Measurements from ENCODE around the gene TNFAIP2. TPM values are rescaled to one million over a fixed set of nuclear protein-coding genes. Genes with fewer than 3 reads are reported as not detected.
A peak's percentile ranks its signal among the peaks of the same experiment; 100 is the strongest.

TNFAIP2 gene
- total and polyA plus RNA-seq, 9 donors: 7.1 to 258 (median 27.4) TPM

DNA sequence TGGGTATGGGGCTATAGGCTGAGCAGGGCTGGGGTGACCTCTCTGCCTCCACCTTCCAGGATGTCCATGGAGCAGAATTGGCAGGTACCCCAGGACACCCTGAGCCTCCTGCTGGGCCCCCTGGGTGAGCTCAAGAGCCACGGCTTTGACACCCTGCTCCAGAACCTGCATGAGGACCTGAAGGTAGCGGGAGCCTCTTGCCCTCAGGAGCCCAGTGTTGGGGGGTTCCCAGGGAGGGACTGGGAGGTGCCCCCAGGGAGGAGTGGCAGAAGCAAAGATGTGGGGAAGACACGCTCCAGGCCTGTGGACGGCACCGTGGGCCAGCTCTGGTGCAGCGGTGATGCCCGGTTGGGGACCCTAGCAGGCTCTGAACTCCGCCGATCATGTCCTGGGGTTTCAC lies 8.3 kb downstream of the TNFAIP2 start:
- 75 to 86% (median 83%) methylated on average over 9 of the region's 9 CpGs for WGBS, 3 donors
- Histone ChIP-seq H3K27ac (peak overlapping the region in 1 of 2 donors; percentile 14), H3K36me3 (no peaks in the 10 kb centered on the region)

DNA sequence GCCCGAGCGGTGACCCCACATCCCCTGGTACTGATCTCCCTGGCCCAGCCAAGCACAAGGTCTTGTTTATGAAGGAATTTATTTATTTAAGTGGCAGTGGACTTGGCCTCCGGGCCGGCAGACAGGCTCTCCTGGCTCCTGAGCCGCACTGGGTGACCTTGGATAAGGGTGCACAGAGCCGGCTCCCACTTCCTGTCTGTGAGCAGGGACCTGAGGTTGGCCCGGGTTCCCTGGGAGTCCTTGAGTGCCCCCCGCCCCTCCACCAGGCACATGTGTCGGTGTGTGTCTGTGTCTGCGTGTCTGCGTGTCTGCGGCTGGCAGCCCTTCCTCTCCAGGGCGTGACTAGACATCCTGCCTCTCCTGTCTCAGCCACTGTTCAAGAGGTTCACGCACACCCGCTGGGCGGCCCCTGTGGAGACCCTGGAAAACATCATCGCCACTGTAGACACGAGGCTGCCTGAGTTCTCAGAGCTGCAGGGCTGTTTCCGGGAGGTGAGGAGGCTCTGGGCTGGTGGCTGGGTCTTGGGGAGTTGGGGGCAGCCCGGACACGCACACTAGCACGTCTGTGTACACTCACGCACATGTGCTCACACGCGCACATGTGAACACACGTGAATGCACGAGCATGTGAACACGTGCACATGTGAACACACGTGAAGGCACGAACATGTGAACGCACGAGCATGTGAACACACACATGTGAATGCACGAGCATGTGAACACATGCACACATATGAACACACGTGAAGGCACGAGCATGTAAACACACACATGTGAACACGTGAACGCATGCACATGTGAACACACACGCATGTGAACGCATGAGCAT lies 9.3 kb downstream of the TNFAIP2 start:
- H3K27ac ChIP-seq: no peak overlapping the region
- no peaks in the 10 kb centered on the region for H3K36me3 ChIP-seq

More for the DNA sequence above, 8.3 kb downstream of the TNFAIP2 start:
- intact Hi-C loops (cut with DNase I): no loop called here
- DNase-seq: peak in 4 of 5 donors; percentile 23 to 38 (median 30)
- H3K9me3 ChIP-seq: no peaks in the 10 kb centered on the region
- H3K4me1 ChIP-seq (ENCODE audit: insufficient read depth): peaks cover 19% of the 10 kb centered on the region
- H3K27me3 ChIP-seq: no peaks in the 10 kb centered on the region
- H3K4me3 ChIP-seq: no peak overlapping the region
- TF ChIP-seq POLR2A (IDR thresholded peaks at IDR 0.05): no peak
- TF ChIP-seq, protein P1, sequence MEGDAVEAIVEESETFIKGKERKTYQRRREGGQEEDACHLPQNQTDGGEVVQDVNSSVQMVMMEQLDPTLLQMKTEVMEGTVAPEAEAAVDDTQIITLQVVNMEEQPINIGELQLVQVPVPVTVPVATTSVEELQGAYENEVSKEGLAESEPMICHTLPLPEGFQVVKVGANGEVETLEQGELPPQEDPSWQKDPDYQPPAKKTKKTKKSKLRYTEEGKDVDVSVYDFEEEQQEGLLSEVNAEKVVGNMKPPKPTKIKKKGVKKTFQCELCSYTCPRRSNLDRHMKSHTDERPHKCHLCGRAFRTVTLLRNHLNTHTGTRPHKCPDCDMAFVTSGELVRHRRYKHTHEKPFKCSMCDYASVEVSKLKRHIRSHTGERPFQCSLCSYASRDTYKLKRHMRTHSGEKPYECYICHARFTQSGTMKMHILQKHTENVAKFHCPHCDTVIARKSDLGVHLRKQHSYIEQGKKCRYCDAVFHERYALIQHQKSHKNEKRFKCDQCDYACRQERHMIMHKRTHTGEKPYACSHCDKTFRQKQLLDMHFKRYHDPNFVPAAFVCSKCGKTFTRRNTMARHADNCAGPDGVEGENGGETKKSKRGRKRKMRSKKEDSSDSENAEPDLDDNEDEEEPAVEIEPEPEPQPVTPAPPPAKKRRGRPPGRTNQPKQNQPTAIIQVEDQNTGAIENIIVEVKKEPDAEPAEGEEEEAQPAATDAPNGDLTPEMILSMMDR (IDR thresholded peaks at IDR 0.05): no peak
- TF ChIP-seq EP300 (IDR thresholded peaks at IDR 0.05): no peak

DNA sequence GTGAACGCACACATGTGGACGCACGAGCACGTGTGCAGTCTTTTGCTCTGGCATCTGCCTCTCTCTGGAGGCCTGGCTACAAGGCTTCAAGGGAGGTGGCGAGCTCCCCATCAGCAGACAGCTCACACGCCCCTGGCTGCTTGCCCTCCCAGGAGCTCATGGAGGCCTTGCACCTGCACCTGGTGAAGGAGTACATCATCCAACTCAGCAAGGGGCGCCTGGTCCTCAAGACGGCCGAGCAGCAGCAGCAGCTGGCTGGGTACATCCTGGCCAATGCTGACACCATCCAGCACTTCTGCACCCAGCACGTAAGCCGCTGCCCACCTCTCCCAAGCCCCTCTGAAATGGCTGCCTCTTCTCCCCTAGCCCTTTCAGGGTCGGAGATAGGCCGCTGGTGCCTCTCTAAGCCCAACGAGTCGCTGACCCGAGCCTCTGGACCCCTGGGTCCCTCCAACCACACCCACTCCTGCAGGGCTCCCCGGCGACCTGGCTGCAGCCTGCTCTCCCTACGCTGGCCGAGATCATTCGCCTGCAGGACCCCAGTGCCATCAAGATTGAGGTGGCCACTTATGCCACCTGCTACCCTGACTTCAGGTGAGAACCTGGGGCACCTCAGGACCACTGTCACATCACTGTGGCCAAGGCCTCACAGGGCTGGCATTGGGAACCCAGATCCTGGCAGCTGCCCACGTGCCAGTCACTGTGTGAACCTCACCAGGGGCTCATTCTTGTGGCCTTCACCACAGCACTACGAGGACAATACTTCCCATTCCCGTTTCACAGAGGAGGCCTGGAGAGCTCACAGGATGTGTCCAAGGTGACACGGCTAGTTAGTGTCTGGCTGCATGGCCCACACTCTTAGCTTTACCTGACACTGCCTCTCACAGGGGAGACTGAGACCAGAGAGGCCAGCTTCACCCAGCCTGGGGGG lies 10.2 kb downstream of the TNFAIP2 start:
- 92 to 95% (median 93%) methylated on average over 25 of the region's 25 CpGs for WGBS, 3 donors
- no peak for DNase-seq
- no peak overlapping the region for H3K27ac ChIP-seq
- TF ChIP-seq POLR2A (IDR thresholded peaks at IDR 0.05): no peak
- no peak for TF ChIP-seq EP300 (IDR thresholded peaks at IDR 0.05)
- TF ChIP-seq, protein P1 (IDR thresholded peaks at IDR 0.05): no peak
- no peaks in the 10 kb centered on the region for H3K9me3 ChIP-seq
- no peak overlapping the region for H3K4me3 ChIP-seq
- H3K27me3 ChIP-seq: no peaks in the 10 kb centered on the region
- H3K4me1 ChIP-seq (ENCODE audit: insufficient read depth): peaks cover 15% of the 10 kb centered on the region
- intact Hi-C loops (cut with DNase I): no loop called here
- no peaks in the 10 kb centered on the region for H3K36me3 ChIP-seq

More for the DNA sequence above, 9.3 kb downstream of the TNFAIP2 start:
- Histone ChIP-seq H3K9me3 (no peaks in the 10 kb centered on the region), H3K4me1 (ENCODE audit: insufficient read depth) (peaks cover 15% of the 10 kb centered on the region), H3K4me3 (no peak overlapping the region), H3K27me3 (no peaks in the 10 kb centered on the region)
- TF ChIP-seq, protein P1 (IDR thresholded peaks at IDR 0.05): no peak
- no peak for TF ChIP-seq POLR2A (IDR thresholded peaks at IDR 0.05)
- TF ChIP-seq EP300 (IDR thresholded peaks at IDR 0.05): no peak
- 41 to 61% (median 56%) methylated on average over 39 of the region's 39 CpGs for WGBS, 3 donors
- peak; percentile 48 to 73 (median 55) for DNase-seq
- intact Hi-C loops (cut with DNase I): no loop called here

DNA sequence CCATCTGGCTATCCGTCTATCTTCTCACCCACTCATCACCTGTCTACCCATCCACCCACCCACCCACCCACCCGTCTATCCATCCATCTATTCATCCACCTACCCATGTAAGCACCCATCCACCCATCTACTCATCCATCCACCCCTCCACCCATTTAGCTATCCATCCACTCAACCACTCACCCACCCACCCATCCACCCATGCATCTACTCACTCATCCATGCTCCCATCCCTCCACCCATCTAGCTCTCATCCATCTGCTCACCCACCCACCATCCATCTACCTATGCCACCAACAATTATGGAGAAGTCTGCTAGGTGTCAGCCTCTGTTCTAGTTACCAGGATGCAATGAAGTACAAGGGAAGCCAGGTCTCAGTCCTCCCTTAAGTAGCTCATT lies 11.1 kb downstream of the TNFAIP2 start:
- H3K9me3 ChIP-seq: no peaks in the 10 kb centered on the region
- no peak for TF ChIP-seq EP300 (IDR thresholded peaks at IDR 0.05)
- TF ChIP-seq POLR2A (IDR thresholded peaks at IDR 0.05): no peak
- TF ChIP-seq, protein P1 (IDR thresholded peaks at IDR 0.05): no peak
- peaks cover 15% of the 10 kb centered on the region for H3K4me1 ChIP-seq (ENCODE audit: insufficient read depth)
- no peak for DNase-seq
- intact Hi-C loops (cut with DNase I): no loop called here
- no peaks in the 10 kb centered on the region for H3K27me3 ChIP-seq
- no peaks in the 10 kb centered on the region for H3K36me3 ChIP-seq
- H3K27ac ChIP-seq: no peak overlapping the region
- H3K4me3 ChIP-seq: no peak overlapping the region
- 48 to 97% (median 69%) methylated on average over 2 of the region's 2 CpGs for WGBS, 3 donors

Measured in ovary (tissue), 9 donors.